Measurements from ENCODE around the gene LRG1. TPM values are rescaled to one million over a fixed set of nuclear protein-coding genes. Genes with fewer than 3 reads are reported as not detected.

The LRG1 gene
- total RNA-seq, 1 experiment from 2014 or later: not detected

DNA sequence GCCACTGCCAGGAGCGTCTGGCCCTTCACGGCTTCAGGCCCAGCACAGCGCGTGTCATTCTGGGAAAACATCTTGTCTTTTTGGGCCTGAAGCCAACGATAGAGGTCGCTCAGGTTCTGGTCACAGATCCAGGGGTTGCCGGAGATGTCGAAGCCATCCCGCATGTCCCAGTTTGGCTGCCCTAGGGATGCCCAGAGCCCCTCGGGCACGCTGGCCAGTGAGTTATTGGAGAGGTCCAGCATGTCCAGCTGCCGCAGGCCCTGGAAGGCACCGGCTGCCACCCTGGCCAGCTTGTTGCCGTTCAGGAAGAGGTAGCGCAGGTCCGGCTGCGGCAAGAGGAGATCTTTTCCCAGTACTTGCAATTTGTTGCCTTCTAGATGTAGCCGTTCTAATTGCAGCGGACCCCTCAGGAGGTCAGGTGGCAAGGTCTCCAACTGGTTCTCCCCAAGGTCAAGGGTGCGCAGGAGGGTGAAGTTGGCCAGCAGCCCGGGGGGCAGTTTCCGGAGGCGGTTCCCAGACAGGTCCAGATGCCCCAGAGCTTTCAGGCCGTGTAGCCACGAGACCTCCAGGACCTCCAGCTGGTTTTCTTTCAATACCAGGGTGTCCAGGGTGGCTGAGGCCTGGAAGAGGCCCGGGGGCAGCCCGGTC is 1.8 kb downstream of the LRG1 start:
- Histone ChIP-seq H3K9me3 (ENCODE audit: low read depth, low read length, poor library complexity, severe bottlenecking) (no peaks in the 10 kb centered on the region), H3K4me1 (ENCODE audit: insufficient read depth, low read length, poor library complexity, severe bottlenecking) (peaks cover 20% of the 10 kb centered on the region), H3K27me3 (replicated peaks; ENCODE audit: insufficient read depth, low read depth, low read length, poor library complexity) (no peaks in the 10 kb centered on the region), H3K4me3 (ENCODE audit: low read depth, low read length, poor library complexity, severe bottlenecking) (no peak overlapping the region), H3K27ac (ENCODE audit: low read depth, low read length, poor library complexity, severe bottlenecking) (no peak overlapping the region), H3K36me3 (ENCODE audit: insufficient read depth, low read length, poor library complexity, severe bottlenecking) (no peaks in the 10 kb centered on the region)
- DNase-seq (ENCODE audit: low spot score): no peak
- no TSS peak for BruUV-seq (replicated peaks)
- intact Hi-C loops (cut with micrococcal nuclease; ENCODE audit: unreplicated experiment): no loop called here
- TF ChIP-seq, protein P1, sequence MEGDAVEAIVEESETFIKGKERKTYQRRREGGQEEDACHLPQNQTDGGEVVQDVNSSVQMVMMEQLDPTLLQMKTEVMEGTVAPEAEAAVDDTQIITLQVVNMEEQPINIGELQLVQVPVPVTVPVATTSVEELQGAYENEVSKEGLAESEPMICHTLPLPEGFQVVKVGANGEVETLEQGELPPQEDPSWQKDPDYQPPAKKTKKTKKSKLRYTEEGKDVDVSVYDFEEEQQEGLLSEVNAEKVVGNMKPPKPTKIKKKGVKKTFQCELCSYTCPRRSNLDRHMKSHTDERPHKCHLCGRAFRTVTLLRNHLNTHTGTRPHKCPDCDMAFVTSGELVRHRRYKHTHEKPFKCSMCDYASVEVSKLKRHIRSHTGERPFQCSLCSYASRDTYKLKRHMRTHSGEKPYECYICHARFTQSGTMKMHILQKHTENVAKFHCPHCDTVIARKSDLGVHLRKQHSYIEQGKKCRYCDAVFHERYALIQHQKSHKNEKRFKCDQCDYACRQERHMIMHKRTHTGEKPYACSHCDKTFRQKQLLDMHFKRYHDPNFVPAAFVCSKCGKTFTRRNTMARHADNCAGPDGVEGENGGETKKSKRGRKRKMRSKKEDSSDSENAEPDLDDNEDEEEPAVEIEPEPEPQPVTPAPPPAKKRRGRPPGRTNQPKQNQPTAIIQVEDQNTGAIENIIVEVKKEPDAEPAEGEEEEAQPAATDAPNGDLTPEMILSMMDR (conservative IDR thresholded peaks at IDR 0.05; ENCODE audit: low read depth, low read length): no peak
- TF ChIP-seq EZH2 (IDR thresholded peaks at IDR 0.05; ENCODE audit: borderline replicate concordance, low read depth, low read length, poor library complexity, severe bottlenecking): no peak
- ChIA-PET POLR2A (ENCODE audit: low non-redundant PET) (no interaction called here), CTCF (no interaction called here)

DNA sequence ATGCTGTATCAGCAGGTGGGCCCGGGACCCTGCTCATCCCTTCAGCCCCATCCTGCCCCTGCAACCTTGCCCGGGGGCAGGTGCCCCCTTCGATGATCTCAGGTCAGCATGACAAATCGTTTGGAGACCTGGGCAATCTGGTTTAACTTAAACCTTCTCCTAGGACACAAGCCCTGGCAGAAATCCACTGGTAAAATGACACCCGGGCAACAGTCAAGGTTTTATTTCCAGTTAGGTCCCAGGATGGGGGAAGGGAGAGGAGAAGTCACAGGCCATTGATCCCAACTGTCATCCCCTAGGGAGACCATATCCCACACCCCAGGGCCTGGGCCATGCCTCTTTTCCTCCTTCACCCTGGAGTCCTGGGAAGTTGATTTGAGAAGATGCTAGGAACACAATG is 3.0 kb downstream of the LRG1 start:
- ChIA-PET POLR2A (ENCODE audit: low non-redundant PET) (no interaction called here), CTCF (no interaction called here)
- Histone ChIP-seq H3K36me3 (ENCODE audit: insufficient read depth, low read length, poor library complexity, severe bottlenecking) (no peaks in the 10 kb centered on the region), H3K4me3 (ENCODE audit: low read depth, low read length, poor library complexity, severe bottlenecking) (no peak overlapping the region), H3K9me3 (ENCODE audit: low read depth, low read length, poor library complexity, severe bottlenecking) (no peaks in the 10 kb centered on the region), H3K27ac (ENCODE audit: low read depth, low read length, poor library complexity, severe bottlenecking) (no peak overlapping the region), H3K27me3 (replicated peaks; ENCODE audit: insufficient read depth, low read depth, low read length, poor library complexity) (no peaks in the 10 kb centered on the region), H3K4me1 (ENCODE audit: insufficient read depth, low read length, poor library complexity, severe bottlenecking) (peaks cover 20% of the 10 kb centered on the region)
- intact Hi-C loops (cut with micrococcal nuclease; ENCODE audit: unreplicated experiment): no loop called here
- no TSS peak for BruUV-seq (replicated peaks)
- TF ChIP-seq, protein P1 (conservative IDR thresholded peaks at IDR 0.05; ENCODE audit: low read depth, low read length): no peak
- no peak for TF ChIP-seq EZH2 (IDR thresholded peaks at IDR 0.05; ENCODE audit: borderline replicate concordance, low read depth, low read length, poor library complexity, severe bottlenecking)
- no peak for DNase-seq (ENCODE audit: low spot score)

DNA sequence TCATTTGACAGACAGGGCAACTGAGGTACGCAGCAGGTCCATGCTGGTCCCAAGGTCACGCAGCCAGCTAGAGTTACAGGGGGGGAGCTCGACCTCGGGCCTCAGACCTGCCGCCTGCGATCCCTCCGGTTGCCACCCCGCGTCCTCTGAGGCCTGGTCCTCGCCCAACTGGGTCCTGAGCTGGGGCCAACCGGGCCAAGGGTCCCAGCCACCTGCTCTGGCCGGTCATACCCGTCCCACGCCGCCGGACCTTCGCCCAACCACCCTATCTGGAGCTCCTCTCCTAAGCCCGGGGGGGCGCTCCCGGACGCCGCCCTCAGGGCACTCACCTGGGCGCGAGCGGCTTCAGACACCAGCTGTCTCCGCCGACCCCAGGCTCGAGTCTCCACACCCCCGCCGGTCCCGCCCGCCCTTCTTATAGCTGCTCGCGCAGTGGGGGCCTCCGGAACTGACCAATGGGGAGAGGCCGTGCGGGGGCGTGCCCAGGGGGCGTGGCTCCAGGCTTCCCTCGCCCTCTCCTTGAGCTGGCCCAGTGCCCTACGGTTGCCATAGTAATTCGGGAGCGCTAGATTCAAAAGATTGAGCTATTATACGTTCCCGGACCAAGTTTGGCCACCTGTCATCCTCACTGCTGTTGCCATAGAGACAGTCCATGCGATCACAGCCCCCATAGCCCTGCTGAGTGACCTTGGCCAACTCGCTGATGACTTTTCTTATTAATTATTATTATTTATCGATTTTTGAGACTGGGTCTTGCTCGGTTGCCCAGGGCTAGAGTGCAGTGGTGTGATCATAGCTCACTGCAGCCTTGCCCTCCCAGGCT is 4.8 kb downstream of the LRG1 start, which contains the start of gene PLIN5:
PLIN5 (minus strand) TSS at position 389 of the 823 bp plus-strand sequence. CDS start 1,150 bp downstream, outside the sequence.
- ChIA-PET CTCF (interaction anchor here (0.6 to 1.0 kb wide), 3 partner anchors 10 to 288 kb away, joined by 3 to 4 read pairs (median 3); partner anchors contain the start of gene YJU2), POLR2A (ENCODE audit: low non-redundant PET) (interaction anchor here (0.6 to 0.7 kb wide), 7 partner anchors 8 to 434 kb away, joined by 3 to 6 read pairs (median 4); partner anchors contain the start of genes HDGFL2, KDM4B and SHD)
- Histone ChIP-seq H3K4me3 (ENCODE audit: low read depth, low read length, poor library complexity, severe bottlenecking) (peak within 1 kb of the TSS; percentile 45), H3K4me1 (ENCODE audit: insufficient read depth, low read length, poor library complexity, severe bottlenecking) (peaks cover 16% of the 10 kb centered on the region), H3K27me3 (replicated peaks; ENCODE audit: insufficient read depth, low read depth, low read length, poor library complexity) (no peaks in the 10 kb centered on the region), H3K27ac (ENCODE audit: low read depth, low read length, poor library complexity, severe bottlenecking) (peak within 1 kb of the TSS; percentile 72), H3K36me3 (ENCODE audit: insufficient read depth, low read length, poor library complexity, severe bottlenecking) (no peaks in the 10 kb centered on the region), H3K9me3 (ENCODE audit: low read depth, low read length, poor library complexity, severe bottlenecking) (no peaks in the 10 kb centered on the region)
- BruUV-seq (replicated peaks): no TSS peak
- TF ChIP-seq, protein P1 (conservative IDR thresholded peaks at IDR 0.05; ENCODE audit: low read depth, low read length): no peak
- TF ChIP-seq EZH2 (IDR thresholded peaks at IDR 0.05; ENCODE audit: borderline replicate concordance, low read depth, low read length, poor library complexity, severe bottlenecking): no peak
- intact Hi-C loops (cut with micrococcal nuclease; ENCODE audit: unreplicated experiment): no loop called here
- peak; percentile 92 for DNase-seq (ENCODE audit: low spot score)

Measured in A673 (cell line).